Glutamatergic neuron (in vitro differentiated cells): ENCODE data around the gene CLOCK. TPM values are rescaled to one million over a fixed set of nuclear protein-coding genes. Genes with fewer than 3 reads are reported as not detected.

Experiments
- DNase-seq: peaks from one replicate; pipeline ENCODE4 v3.0.0; 2022
- H3K27ac Mint-ChIP-seq: one replicate; pipeline ENCODE4 v1.8.0; 2020; ENCODE audit warnings: mild to moderate bottlenecking, mixed read lengths, inconsistent platforms; ENCODE audit not compliant: unreplicated experiment
- H3K27me3 Mint-ChIP-seq: one replicate; pipeline ENCODE4 v1.8.0; 2020; ENCODE audit warnings: mild to moderate bottlenecking, moderate library complexity, mixed read lengths, inconsistent platforms; ENCODE audit not compliant: unreplicated experiment
- H3K36me3 Mint-ChIP-seq: one replicate; pipeline ENCODE4 v1.8.0; 2020; ENCODE audit warnings: mild to moderate bottlenecking, mixed read lengths, inconsistent platforms; ENCODE audit not compliant: unreplicated experiment
- H3K4me1 Mint-ChIP-seq: one replicate; pipeline ENCODE4 v1.8.0; 2020; ENCODE audit warnings: mild to moderate bottlenecking, low read depth, mixed read lengths, inconsistent platforms; ENCODE audit not compliant: unreplicated experiment
- H3K4me3 Mint-ChIP-seq: one replicate; pipeline ENCODE4 v1.8.0; 2020; ENCODE audit warnings: mild to moderate bottlenecking, mixed read lengths, inconsistent platforms; ENCODE audit not compliant: unreplicated experiment
- H3K9me3 Mint-ChIP-seq: one replicate; pipeline ENCODE4 v1.8.0; 2020; ENCODE audit warnings: mild to moderate bottlenecking, moderate library complexity, mixed read lengths, inconsistent platforms; ENCODE audit not compliant: unreplicated experiment
- CTCF ChIP-seq: fragments of 200-600 bp; sonication (generic); IDR thresholded peaks from one replicate; pipeline ENCODE4 v1.5.0; 2021; ENCODE audit not compliant: partially characterized antibody, unreplicated experiment
- total RNA-seq: library from RNA; stranded (reverse); fragmentation: NEBNext Ultra II Directional; extraction: Animal tissue kit (Norgen Biotek cat#: 25700); gene quantifications from one replicate; pipeline ENCODE4 v1.2.1, GENCODE V29; 2021; ENCODE audit not compliant: unreplicated experiment

The CLOCK gene
- total RNA-seq, 1 donor from 2014 or later = 7.6 TPM

GRCh38 chr4:55386073-55386472 lies 160.6 kb downstream of the CLOCK start:
- H3K27ac Mint-ChIP-seq = no peak overlapping the region
- DNase-seq = no peak
- no peak overlapping the region for H3K4me3 Mint-ChIP-seq
- H3K9me3 Mint-ChIP-seq = no peaks in the 10 kb centered on the region
- H3K4me1 Mint-ChIP-seq = no peaks in the 10 kb centered on the region
- no peak for TF ChIP-seq CTCF
- no peaks in the 10 kb centered on the region for H3K27me3 Mint-ChIP-seq
- no peaks in the 10 kb centered on the region for H3K36me3 Mint-ChIP-seq

- H3K9me3 Mint-ChIP-seq = no peaks in the 10 kb centered on the region
- DNase-seq = no peak
- H3K4me3 Mint-ChIP-seq = no peak overlapping the region
- no peak overlapping the region for H3K27ac Mint-ChIP-seq
- H3K27me3 Mint-ChIP-seq = no peaks in the 10 kb centered on the region
- no peaks in the 10 kb centered on the region for H3K36me3 Mint-ChIP-seq
- TF ChIP-seq CTCF = no peak
- no peaks in the 10 kb centered on the region for H3K4me1 Mint-ChIP-seq
Observed at GRCh38 chr4:55385201-55385649, 161.5 kb downstream of the CLOCK start.

- Mint-ChIP-seq H3K27me3 (no peaks in the 10 kb centered on the region), H3K27ac (no peak overlapping the region), H3K4me1 (no peaks in the 10 kb centered on the region), H3K4me3 (no peak overlapping the region), H3K36me3 (no peaks in the 10 kb centered on the region), H3K9me3 (no peaks in the 10 kb centered on the region)
- no peak for TF ChIP-seq CTCF
- DNase-seq = no peak
Observed at GRCh38 chr4:55382488-55383003, 164.2 kb downstream of the CLOCK start.

DNA sequence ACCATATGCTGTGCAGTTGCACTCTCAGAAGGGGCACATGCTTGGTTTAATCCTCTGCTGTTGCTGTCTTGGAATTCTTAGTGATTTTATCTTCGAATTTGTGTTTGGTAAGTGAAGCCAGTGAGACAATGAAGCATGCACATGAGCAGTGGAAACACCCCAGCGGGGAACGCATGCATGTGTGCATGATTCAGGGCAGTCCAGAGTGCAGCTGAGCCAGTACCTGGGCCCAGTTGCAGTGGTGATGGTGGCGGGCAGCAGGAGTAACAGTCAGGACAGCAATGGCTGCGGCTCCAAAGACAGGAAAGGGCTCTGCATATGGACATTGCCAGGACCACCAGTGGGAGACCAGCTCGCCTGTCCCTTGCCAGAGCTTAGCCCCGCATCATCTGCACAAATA lies 165.2 kb downstream of the CLOCK start:
- Mint-ChIP-seq H3K27ac (no peak overlapping the region), H3K4me3 (no peak overlapping the region), H3K9me3 (peaks cover 3% of the 10 kb centered on the region), H3K4me1 (no peaks in the 10 kb centered on the region), H3K27me3 (no peaks in the 10 kb centered on the region), H3K36me3 (no peaks in the 10 kb centered on the region)
- no peak for TF ChIP-seq CTCF
- DNase-seq = no peak

- DNase-seq = no peak
- peaks cover 3% of the 10 kb centered on the region for H3K9me3 Mint-ChIP-seq
- no peaks in the 10 kb centered on the region for H3K4me1 Mint-ChIP-seq
- H3K27me3 Mint-ChIP-seq = no peaks in the 10 kb centered on the region
- H3K4me3 Mint-ChIP-seq = no peak overlapping the region
- no peak for TF ChIP-seq CTCF
- no peaks in the 10 kb centered on the region for H3K36me3 Mint-ChIP-seq
- H3K27ac Mint-ChIP-seq = no peak overlapping the region
Observed at GRCh38 chr4:55380576-55380975, 166.1 kb downstream of the CLOCK start.
